ENCODE results near the gene OBSL1.

Gene OBSL1

DNA sequence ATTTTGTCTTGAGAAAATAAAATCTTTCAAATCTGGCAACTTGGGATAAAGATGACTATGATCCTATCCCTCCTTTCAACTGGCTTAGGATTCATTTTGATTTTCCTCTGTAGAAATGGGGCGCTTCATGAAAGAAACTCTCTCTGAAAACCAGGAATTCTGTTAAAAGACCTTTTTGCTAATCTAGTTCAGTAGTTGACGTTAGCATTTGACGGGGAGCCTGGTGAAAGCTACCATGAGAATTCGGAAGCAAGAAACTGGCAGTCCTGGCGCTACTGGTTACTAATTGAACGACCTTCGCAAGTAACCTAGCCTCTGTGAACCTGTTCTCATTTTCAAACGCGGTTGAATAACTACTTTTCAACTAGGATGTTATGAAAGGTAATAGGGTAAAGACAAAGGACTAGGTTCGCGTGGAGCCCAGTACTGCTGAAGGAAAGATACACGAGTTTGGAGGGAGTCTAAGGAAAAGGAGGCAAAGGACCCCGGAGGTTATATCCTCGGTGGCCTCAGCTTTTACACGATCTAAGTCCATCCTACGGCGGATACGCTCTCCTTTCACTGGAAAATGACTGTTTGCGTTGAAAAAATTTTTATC is 25.7 kb upstream of the OBSL1 start:
- no peak for DNase-seq (ENCODE audit: low spot score)

DNA sequence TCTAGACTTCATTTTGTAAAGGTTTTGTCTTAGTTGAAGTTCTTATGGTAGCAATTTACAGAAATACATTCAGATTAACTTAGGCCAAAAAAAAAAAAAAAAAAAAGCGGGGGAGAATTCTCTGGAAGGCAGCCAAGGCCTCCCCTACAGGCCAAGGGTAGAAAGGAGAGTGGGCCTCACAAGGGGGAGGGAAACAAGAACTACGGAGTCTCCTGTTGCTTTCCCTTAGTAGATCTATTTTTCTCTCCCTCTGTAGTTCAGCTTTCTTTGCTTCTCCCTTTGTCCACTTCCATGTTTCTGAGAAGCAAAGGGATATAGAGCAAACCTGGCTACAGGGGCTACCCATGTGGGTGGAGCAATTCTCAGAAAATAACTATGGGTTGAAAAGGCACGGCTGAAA is 23.9 kb upstream of the OBSL1 start:
- no peak for DNase-seq (ENCODE audit: low spot score)

DNA sequence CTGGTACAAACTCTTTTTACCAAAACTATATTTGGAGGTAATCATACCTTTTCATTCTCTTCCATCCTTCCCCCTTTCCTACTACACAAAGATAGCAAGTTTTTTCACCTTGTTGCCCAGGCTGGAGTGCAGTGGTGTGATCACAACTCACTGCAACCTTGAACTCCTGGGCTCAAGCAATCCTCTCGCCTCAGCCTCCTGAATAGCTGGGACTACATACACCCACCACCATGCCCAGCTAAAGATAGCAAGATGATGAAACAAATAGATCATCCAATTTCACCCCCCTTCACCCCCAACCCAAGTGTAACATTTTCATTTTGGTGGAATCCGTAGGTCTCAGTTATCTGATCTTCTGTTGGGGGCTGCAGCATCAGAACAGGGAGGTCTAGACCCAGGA is 21.8 kb upstream of the OBSL1 start:
- no peak for DNase-seq (ENCODE audit: low spot score)

DNA sequence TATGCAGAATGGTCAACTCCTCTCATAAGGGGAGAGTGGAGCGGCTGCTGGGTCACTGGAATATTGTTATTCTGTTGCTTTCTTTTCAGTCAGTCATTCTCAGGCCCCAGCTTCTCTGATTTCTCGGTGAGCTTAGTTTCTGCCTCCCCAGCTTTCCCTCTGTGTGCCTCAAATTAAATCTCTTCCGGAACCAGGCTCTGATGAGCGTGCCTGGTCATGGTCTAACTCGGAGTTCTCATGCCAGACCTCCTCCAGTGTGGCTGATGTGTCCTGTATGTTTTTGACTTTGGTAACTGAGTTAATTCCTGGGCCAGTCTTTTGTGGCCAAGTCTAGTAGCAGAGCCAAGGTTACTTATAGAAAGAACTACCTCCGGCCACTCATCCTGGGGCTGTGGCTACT is 21.4 kb upstream of the OBSL1 start:
- no peak for DNase-seq (ENCODE audit: low spot score)

DNA sequence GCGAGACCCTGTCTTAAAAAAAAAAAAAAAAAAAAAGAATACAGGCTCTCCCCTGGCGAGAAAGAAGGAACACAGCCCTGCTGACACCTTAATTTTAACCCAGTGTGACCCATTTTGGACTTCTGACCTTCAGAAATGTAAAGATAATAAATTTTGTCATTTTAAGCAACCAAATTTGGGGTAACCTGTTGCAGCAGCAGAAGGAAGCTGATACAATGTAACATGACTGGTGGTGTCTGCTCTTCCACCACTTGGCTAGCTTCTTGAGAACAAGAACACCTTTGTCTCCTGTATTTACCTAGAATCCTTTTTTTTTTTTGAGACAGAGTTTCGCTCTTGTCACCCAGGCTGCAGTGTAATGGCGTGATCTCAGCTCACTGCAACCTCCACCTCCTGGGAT is 19.8 kb upstream of the OBSL1 start:
- DNase-seq (ENCODE audit: low spot score), result no peak

DNA sequence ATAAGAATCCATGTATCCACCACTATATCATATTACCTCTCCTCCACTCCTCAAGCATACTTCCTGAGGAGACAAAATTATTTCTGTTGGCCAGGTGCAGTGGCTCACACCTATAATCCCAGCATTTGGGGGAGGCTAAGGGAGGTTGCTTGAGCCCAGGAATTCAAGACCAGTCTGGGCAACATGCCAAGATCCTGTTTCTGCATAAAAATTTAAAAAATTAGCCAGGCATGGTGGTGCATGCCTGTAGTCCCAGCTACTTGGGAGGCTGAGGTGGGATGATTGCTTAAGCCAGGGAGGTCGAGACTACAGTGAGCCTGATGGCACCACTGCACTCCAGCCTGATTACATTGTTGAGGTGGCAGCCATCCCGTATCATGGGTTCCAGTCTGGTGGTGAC is 10.0 kb upstream of the OBSL1 start:
- no peak for DNase-seq (ENCODE audit: low spot score)

DNA sequence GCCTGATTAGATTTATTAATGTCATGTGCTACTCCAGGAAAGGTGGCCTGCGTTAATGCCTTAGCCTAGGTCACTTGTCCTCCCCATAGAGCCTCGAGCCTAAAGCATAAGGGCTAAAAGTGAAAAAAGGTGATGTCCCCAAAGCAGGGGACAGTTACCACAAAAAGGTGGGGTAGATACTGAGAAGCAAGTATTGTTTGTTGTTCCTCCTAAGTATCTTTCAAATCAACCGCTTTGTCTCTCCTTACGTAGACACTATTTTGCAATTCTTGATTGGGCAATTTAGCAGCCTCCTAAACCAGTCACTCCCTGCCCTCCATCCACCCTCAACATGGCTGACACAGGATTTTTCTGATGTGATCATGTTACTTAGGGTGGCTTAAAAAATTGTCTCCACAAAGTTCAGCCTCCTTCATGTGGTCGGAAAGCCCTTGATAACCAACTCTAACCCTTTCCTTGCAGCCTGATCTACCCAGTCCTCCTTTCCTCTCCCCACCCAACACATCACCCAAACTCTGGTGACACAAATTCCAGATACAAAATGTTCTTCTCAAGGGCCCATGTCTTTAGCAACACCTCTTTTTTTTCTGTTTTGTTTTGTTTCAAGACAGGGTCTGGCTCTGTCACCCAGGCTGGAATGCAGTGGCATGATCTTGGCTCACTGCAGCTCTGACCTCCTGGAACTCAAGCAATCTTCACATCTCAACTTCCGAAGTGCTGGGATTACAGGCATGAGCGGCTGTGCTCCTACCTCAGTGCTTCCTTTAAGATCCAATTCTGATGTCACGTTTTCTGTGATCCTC is 7.7 kb upstream of the OBSL1 start:
- DNase-seq (ENCODE audit: low spot score), result no peak

DNA sequence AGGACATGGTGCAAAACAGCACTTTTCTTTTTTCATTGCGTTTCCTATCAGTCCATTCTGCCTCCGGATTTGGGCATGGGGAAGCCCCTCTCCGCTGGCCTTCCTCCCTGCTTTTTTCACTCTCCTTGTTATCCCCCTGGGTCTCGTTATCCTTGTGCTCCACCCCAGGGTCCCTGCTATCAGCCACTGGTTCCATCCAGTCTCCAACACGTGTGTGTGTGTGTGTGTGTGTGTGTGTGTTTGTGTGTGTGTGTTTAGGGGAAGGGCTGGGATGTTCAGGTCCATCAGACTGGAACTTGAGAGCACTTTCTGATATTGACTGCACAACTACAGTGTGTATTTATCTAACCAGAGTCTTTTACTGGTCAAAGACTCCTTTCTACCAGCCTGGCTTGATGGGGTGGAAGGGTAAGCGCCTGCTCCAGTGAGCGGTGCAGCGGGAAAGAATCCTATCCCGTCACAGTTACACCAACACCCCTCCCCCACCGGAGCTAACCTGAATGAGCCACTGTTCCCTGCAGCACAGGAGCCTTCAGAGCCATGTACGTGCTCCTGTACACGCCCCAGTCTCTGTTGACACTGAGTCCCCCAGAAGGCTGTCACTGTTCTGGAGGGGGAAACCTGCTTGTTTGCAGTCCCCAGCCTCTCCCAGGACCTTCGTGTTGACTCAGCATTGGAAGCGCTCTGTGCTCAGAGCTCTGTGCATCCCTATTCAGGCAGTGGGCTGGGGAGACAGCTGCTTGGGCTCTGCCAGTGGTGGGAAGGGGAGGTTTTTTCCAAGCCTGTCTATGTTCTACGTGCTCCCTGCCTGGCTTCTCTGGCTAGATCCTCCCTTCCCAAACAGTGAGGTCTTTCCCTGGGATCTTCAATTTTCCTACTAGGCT is 5.4 kb upstream of the OBSL1 start:
- no peak for DNase-seq (ENCODE audit: low spot score)

DNA sequence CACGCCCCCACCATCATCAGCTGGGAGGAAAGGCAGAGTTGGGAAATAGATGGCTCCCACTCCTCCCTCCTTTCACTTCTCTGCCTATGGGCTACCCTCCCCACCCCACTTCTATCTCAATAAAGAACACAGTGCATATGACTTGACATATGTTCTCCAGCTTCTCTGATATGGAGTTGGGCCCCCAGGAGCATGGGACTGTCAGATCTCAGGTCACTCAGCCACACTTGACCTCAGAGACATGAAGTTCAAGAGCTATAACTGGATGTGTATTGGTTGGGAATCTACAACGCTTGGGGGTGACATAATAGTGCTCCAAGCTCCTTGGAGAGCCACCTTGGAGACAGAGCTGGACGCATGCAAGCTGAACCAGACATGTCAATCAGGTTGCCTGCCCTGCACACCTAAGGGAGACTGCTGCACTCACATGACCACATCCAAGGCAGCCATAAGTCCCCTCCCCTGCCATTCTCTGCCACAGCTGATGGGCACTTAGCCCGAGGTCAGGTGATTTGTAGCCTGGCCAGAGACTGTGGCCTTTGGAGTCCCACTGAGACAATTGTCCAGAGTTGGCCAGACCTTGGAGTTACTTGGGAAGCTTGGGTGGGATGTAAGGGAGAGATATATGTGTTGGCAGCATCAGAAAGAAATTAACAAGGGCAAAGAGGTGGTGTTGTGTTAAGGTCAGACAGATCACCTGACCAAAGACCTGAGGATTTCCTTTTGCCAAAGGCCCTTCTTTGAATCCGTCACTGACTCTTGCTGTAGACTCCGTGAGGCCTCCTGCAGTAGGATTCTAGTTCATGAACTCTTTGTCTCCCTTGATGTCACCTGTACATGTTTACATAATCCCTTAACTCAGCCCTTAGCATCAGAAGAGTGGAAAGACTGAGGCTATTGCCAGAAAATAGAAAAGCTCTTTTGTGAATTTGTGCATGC is 4.5 kb upstream of the OBSL1 start:
- DNase-seq (ENCODE audit: low spot score), result no peak

DNA sequence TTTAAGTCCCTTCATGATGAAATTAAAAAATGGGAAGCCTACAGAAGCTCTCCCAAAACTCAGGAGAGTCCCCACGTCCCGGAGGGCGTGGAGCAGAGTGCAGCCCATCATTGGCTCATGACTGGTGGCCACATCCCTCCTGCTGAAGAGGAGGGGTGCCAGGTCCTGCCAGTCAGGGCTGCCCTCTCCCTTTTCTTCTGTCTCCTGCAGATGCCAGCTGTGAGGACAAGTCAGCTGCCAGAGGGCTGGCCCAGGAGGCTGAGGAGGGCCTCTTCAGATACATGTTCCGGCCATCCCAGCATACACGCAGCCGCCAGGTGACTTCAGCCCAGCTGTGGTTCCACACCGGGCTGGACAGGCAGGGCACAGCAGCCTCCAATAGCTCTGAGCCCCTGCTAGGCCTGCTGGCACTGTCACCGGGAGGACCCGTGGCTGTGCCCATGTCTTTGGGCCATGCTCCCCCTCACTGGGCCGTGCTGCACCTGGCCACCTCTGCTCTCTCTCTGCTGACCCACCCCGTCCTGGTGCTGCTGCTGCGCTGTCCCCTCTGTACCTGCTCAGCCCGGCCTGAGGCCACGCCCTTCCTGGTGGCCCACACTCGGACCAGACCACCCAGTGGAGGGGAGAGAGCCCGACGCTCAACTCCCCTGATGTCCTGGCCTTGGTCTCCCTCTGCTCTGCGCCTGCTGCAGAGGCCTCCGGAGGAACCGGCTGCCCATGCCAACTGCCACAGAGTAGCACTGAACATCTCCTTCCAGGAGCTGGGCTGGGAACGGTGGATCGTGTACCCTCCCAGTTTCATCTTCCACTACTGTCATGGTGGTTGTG is 3.4 kb upstream of the OBSL1 start:
- no peak for DNase-seq (ENCODE audit: low spot score)

DNA sequence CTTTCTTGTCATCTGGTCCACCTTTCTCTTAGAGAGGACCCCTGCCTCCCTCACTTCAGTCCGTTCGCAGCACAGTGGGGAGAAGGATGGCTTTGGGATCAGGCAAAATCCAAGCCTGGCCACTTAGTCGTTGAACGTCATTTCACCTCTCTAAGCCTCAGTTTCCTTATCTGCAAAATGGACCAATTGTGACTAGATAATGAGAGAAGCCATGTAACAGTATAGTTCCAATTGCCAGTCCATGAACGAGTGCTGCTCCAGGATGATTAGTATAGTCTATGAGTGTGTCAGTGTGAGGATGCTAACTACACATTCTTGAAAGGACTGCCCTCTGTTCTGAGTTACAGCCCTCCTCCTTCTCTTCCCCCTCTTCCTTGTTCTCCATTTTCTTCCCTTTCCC is 1.8 kb upstream of the OBSL1 start:
- DNase-seq (ENCODE audit: low spot score), result no peak

DNA sequence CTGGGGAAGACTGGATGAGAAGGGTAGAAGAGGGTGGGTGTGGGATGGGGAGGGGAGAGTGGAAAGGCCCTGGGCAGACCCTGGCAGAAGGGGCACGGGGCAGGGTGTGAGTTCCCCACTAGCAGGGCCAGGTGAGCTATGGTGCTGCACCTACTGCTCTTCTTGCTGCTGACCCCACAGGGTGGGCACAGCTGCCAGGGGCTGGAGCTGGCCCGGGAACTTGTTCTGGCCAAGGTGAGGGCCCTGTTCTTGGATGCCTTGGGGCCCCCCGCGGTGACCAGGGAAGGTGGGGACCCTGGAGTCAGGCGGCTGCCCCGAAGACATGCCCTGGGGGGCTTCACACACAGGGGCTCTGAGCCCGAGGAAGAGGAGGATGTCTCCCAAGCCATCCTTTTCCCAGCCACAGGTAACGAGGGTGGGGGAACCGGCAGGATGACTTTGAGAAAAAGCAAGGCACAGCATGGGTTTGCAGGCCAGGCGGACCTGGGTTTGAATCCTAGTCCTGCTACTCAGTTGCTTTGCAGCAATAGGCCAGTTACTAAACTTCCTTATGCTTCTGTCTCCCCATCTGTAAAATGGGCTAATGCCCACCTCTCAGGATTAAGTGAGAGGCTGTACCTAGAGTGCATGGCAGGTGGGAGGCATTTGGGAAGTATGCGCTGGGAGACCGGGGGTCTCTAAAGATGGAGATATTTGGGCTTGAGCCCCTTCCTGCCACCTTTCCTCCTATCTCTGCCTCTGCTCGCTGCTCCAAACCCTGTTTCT is 1.1 kb upstream of the OBSL1 start, which contains the start of gene INHA:
Gene INHA (plus strand): TSS at position 74 of the 765 bp plus-strand sequence. CDS start 65 bp downstream, at position 139.
- DNase-seq (ENCODE audit: low spot score), result no peak

DNA sequence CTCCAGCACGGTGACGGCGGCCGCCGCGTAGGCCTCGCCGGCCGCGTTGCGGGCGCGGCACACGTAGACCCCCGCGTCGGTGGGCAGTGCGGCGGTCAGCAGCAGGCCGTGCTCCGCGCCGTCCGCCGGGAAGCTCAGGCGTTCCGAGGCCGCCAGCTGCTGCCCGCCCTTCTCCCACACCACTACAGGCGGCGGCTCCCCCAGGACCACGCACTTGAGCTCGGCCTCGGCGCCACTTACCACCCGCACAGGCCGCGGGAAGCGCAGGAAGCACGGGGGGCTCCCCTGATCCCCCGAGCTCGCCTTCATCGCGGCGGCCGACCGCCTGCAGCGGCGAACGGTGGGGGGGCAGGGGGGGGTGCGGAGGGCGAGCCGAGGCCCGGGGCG is 422 bp downstream of the OBSL1 start:
- no peak for DNase-seq (ENCODE audit: low spot score)

DNA sequence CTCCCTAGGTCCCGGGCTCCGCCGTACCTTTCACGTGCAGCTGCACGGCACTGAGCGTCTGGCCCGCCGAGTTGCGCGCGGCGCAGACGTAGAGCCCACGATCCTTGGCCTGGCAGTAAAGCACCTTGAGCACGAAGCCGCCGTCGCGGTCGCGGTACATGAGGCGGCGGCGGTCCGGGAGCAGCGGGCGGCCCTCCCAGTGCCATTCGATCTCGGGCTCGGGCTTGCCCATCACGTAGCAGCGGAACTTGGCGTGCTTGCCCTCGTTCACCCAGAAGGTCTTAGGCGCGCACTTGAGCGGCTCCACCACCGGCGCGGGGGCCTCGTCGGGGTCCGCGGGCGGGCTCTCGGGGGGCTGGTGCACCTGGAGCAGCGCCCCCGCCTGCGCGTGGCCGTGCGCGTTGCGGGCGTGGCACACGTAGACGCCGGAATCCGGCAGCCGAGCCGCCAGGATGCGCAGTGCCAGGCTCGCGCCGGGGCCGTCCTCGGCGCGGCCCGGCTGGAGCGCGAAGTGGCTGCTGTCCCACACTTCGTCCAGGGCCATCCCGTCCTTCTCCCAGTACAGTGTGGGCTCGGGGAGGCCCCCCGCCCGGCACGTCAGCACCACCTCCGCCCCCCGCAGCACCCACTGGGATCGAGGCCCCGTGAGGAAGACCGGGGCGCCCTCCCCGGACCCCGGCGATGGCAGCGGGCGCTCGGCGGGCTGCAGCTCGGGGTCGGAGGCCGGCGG is 980 bp downstream of the OBSL1 start:
- DNase-seq (ENCODE audit: low spot score), result no peak

DNA sequence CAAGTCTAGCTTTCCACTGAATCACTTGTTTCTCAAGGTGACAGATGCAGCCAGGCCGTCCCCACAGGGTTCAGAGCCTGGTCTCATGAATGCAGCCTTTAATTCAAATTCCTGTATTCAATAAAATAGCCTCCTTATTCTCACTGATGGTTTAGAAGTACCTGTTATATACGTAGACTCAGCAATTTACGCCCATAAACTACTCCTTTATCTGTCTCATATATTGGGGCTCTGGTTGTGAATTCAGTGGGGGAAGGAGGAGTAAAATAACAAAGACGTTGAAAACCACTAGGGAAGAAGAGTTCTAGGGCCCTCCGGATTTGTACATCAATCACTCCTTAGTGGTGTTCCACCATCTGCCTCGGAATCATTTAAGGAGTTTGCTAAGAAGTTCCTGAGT is 1.7 kb downstream of the OBSL1 start:
- DNase-seq (ENCODE audit: low spot score), result no peak

DNA sequence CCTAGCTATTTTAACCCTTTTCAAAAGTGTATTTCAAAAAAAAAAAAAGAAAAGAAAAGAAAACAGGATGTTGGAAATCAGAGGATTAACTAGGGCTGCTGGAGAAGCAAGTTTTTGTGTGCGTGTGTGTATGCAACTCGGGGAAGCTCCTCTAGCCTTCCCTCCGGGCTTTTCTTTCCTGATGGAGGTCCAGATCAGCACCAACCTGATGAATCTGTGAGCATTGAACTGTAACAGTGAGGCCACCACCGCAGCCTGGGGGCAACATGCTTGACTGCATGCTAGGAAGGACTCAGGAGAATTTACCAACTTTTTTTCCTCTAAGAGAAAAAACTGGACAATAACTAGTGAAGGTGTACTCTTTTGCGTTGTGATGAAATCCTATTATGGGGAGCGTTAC is 2.3 kb downstream of the OBSL1 start:
- no peak for DNase-seq (ENCODE audit: low spot score)

DNA sequence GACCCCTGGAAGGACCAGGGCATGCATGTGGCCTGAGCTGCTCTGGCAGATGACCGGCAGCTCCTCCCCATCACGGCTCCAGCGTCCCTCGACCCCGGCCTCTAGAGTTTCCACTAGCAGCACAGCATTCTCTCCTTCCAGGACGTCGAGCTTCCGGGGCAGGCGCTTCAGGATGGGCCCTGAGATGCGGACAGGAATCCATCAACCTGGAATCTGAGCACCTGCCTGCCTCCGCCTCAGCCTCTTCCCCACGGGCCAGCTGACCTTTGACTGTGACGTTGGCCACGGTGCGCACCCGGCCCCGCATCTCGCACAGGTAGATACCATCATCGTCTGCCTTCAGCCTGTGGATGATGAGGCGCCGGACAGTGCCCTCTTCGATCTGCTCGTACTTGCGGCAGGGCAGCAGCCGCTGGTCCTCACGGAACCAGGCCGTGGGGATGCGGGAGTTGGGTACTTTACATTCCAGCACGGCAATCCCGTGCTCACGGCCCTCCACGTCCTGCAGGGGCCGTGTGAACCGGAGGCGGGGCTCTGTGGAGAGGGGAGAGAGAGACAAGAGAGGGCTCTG is 3.5 kb downstream of the OBSL1 start:
- no peak for DNase-seq (ENCODE audit: low spot score)

DNA sequence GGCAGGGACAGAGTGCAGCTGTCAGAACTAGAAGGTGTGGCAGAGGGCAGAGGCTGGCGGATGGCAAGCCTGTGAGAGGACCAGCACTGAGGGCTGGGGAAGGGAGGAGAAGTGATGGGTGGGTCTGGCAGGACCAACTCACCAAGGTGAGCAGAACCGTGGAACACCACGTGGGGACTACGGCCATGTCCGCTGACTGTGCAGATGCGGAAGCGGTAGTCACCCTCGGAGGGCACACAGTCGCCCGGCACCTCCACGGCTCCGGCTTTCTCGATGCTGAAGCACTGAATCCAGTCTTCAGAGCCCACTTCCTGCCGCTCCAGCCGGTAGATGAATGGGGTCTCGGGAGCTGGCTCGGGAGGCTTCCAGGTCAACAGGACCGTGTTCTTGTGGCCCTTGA is 4.2 kb downstream of the OBSL1 start:
- DNase-seq (ENCODE audit: low spot score), result no peak

DNA sequence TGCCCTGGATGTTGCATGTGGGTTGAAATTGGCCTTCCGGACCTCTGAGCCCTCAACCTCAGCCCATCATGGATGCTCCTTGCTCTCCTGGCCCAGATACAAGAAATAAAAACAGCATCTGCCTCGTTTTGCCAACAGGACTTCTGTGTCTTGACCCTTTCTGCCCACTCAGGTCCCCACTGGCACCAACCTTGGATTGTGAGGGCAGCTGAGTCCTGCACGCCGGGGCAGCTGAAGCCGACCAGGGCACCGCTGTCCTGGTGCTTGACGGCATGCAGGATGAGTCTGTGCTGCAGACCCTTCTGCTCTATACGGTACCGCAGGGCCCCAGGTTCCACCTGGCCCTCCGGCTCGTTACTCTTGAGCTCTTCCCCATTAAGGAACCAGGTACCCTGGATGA is 4.7 kb downstream of the OBSL1 start:
- DNase-seq (ENCODE audit: low spot score), result no peak

Measured in left forelimb (tissue), 1 donor.